WTC11 (cell line): ENCODE data around the gene WDPCP. TPM values are rescaled to one million over a fixed set of nuclear protein-coding genes. Genes with fewer than 3 reads are reported as not detected.

Experiments
- ATAC-seq: fragments of 200-7000 bp; cut with Tn5 transposase; 2 replicates; pipeline ENCODE4 v1.10.0; 2021; ENCODE audit warnings: mild to moderate bottlenecking, moderate library complexity
- CTCF ChIA-PET: fragments of 300-600 bp; sonication (Branson Sonifier 250); formaldehyde crosslinking; loops from one replicate; lab custom pipeline; 2021; ENCODE audit warnings: antibody characterized with exemption; lab: Charles Lee
- POLR2A ChIA-PET: fragments of 350-600 bp; sonication (Branson Sonifier 250); formaldehyde crosslinking; loops from one replicate; lab custom pipeline; 2021; ENCODE audit warnings: antibody characterized with exemption; lab: Charles Lee
- DNase-seq: peaks from one replicate; pipeline ENCODE4 v3.0.0; 2021; ENCODE audit warnings: low spot score
- H3K27ac Mint-ChIP-seq: 2 replicates; pipeline ENCODE4 v1.8.0; 2021; ENCODE audit warnings: mixed read lengths
- H3K27me3 Mint-ChIP-seq: 2 replicates; pipeline ENCODE4 v1.8.0; 2021; ENCODE audit warnings: low read depth, mild to moderate bottlenecking, moderate library complexity, mixed read lengths
- H3K36me3 Mint-ChIP-seq: 2 replicates; pipeline ENCODE4 v1.8.0; 2021; ENCODE audit warnings: mixed read lengths
- H3K4me1 Mint-ChIP-seq: 2 replicates; pipeline ENCODE4 v1.8.0; 2022; ENCODE audit warnings: mixed read lengths
- H3K4me3 Mint-ChIP-seq: 2 replicates; pipeline ENCODE4 v1.8.0; 2021; ENCODE audit warnings: mild to moderate bottlenecking, moderate library complexity, mixed read lengths
- H3K9me3 Mint-ChIP-seq: 2 replicates; pipeline ENCODE4 v1.8.0; 2021; ENCODE audit warnings: mixed read lengths
- AFF4 ChIP-seq: sonication (generic); formaldehyde crosslinking; IDR thresholded peaks from 2 replicates; pipeline ENCODE4 v1.8.1; 2023; ENCODE audit warnings: mild to moderate bottlenecking, missing genetic modification reagents, borderline replicate concordance
- ATF2 ChIP-seq: sonication (generic); formaldehyde crosslinking; IDR thresholded peaks from 2 replicates; pipeline ENCODE4 v1.8.1; 2022; ENCODE audit warnings: low read depth, missing genetic modification reagents, borderline replicate concordance
- ATF3 ChIP-seq: sonication (generic); formaldehyde crosslinking; conservative IDR thresholded peaks from 2 replicates; pipeline ENCODE4 v1.8.1; 2022; ENCODE audit warnings: mild to moderate bottlenecking, missing genetic modification reagents
- E2F4 ChIP-seq: sonication (generic); formaldehyde crosslinking; IDR thresholded peaks from 2 replicates; pipeline ENCODE4 v1.8.1; 2022; ENCODE audit warnings: low read depth, mild to moderate bottlenecking, moderate library complexity, missing genetic modification reagents, borderline replicate concordance
- FOXJ3 ChIP-seq: sonication (generic); formaldehyde crosslinking; IDR thresholded peaks from 2 replicates; pipeline ENCODE4 v1.9.0; 2021; ENCODE audit warnings: missing genetic modification reagents, mild to moderate bottlenecking, borderline replicate concordance
- HMGA2 ChIP-seq: fragments of 250-450 bp; sonication (Bioruptor Pico); IDR thresholded peaks from 2 replicates; pipeline ENCODE4 v1.4.0; 2021; ENCODE audit warnings: mild to moderate bottlenecking, moderate library complexity
- HMGXB4 ChIP-seq: sonication (generic); formaldehyde crosslinking; IDR thresholded peaks from 2 replicates; pipeline ENCODE4 v1.8.1; 2023; ENCODE audit warnings: mild to moderate bottlenecking, moderate library complexity, missing genetic modification reagents
- IRF1 ChIP-seq: sonication (generic); formaldehyde crosslinking; IDR thresholded peaks from 2 replicates; pipeline ENCODE4 v1.8.0; 2023; ENCODE audit warnings: missing genetic modification reagents
- JAZF1 ChIP-seq: fragments of 250-450 bp; sonication (Bioruptor Pico); IDR thresholded peaks from 2 replicates; pipeline ENCODE4 v1.9.0; 2021; ENCODE audit warnings: moderate library complexity, mild to moderate bottlenecking, inconsistent platforms
- MAX ChIP-seq: sonication (generic); formaldehyde crosslinking; IDR thresholded peaks from 2 replicates; pipeline ENCODE4 v1.8.0; 2022; ENCODE audit warnings: mild to moderate bottlenecking, missing genetic modification reagents
- NFYB ChIP-seq: sonication (generic); formaldehyde crosslinking; conservative IDR thresholded peaks from 2 replicates; pipeline ENCODE4 v1.8.0; 2022; ENCODE audit warnings: low read depth, missing genetic modification reagents
- NR3C1 ChIP-seq: sonication (generic); formaldehyde crosslinking; conservative IDR thresholded peaks from 2 replicates; pipeline ENCODE4 v1.8.1; 2023; ENCODE audit warnings: low read depth, mild to moderate bottlenecking, missing genetic modification reagents
- SP1 ChIP-seq: sonication (generic); formaldehyde crosslinking; conservative IDR thresholded peaks from 2 replicates; pipeline ENCODE4 v1.8.1; 2022; ENCODE audit warnings: missing genetic modification reagents
- STAT6 ChIP-seq: sonication (generic); formaldehyde crosslinking; conservative IDR thresholded peaks from 2 replicates; pipeline ENCODE4 v1.8.1; 2023; ENCODE audit warnings: mild to moderate bottlenecking, low read depth, missing genetic modification reagents, moderate library complexity
- ZNF138 ChIP-seq: sonication (generic); formaldehyde crosslinking; conservative IDR thresholded peaks from 2 replicates; pipeline ENCODE4 v1.8.1; 2022; ENCODE audit warnings: mild to moderate bottlenecking, moderate library complexity, missing genetic modification reagents
- ZNF219 ChIP-seq: sonication (generic); formaldehyde crosslinking; IDR thresholded peaks from 2 replicates; pipeline ENCODE4 v1.8.0; 2023; ENCODE audit warnings: missing genetic modification reagents, mild to moderate bottlenecking, borderline replicate concordance
- ZNF512 ChIP-seq: sonication (generic); formaldehyde crosslinking; IDR thresholded peaks from 2 replicates; pipeline ENCODE4 v1.8.1; 2022; ENCODE audit warnings: missing genetic modification reagents, borderline replicate concordance
- total RNA-seq: library from RNA; stranded (reverse); gene quantifications from 3 replicates; pipeline ENCODE4 v1.2.3, GENCODE V29; 2021

WDPCP gene
- total RNA-seq, 1 experiment from 2014 or later = 10.9 TPM

GRCh38 chr2:63530704-63531279, 57.5 kb downstream of the WDPCP start (continued):
- no peak for TF ChIP-seq AFF4
- TF ChIP-seq HMGXB4 (CRISPR knock-in tag) = no peak
- TF ChIP-seq, all 79 proteins: peak for 0

- H3K27ac Mint-ChIP-seq = no peak overlapping the region
- TF ChIP-seq MAX (CRISPR knock-in tag) = no peak
- no peak for TF ChIP-seq ZNF219 (CRISPR knock-in tag)
- no peak for TF ChIP-seq ZNF138 (CRISPR knock-in tag)
- TF ChIP-seq FOXJ3 = no peak
- no peak for TF ChIP-seq NFYB (CRISPR knock-in tag)
- TF ChIP-seq HMGA2 (CRISPR knock-in tag) = no peak
- TF ChIP-seq, all 79 proteins: peak for 0
- Mint-ChIP-seq H3K9me3 (peaks cover 46% of the 10 kb centered on the region), H3K4me1 (no peaks in the 10 kb centered on the region), H3K27me3 (peaks cover 3% of the 10 kb centered on the region), H3K36me3 (peaks cover 40% of the 10 kb centered on the region), H3K4me3 (no peak overlapping the region)
- ATAC-seq = no peak
- ChIA-PET POLR2A (no interaction called here), CTCF (no interaction called here)
- no peak for DNase-seq
These were observed 62.4 kb downstream of the WDPCP start for GRCh38 chr2:63525905-63526304.

GRCh38 chr2:63522950-63523349, 65.3 kb downstream of the WDPCP start:
- Mint-ChIP-seq H3K4me3 (no peak overlapping the region), H3K4me1 (no peaks in the 10 kb centered on the region), H3K27me3 (peaks cover 3% of the 10 kb centered on the region; the same call in 1 of the 2 replicates), H3K36me3 (peaks cover 25% of the 10 kb centered on the region), H3K27ac (no peak overlapping the region), H3K9me3 (peaks cover 31% of the 10 kb centered on the region)
- no peak for DNase-seq
- ATAC-seq = no peak
- ChIA-PET POLR2A (no interaction called here), CTCF (no interaction called here)
- TF ChIP-seq E2F4 (CRISPR knock-in tag) (no peak), JAZF1 (no peak), STAT6 (CRISPR knock-in tag) (no peak), ATF2 (no peak), IRF1 (no peak), SP1 (no peak), ATF3 (no peak), NR3C1 (no peak), ZNF512 (CRISPR knock-in tag) (no peak)
